KMS-11 (cell line): ENCODE results near the gene STAP2.

Source experiments
- H2AFZ ChIP-seq: fragments of 200-600 bp; sonication (generic); 2 replicates; pipeline ENCODE4 v1.6.1; 2016; ENCODE audit warnings: antibody characterized with exemption, mixed run types, low read depth
- H3K27ac ChIP-seq: fragments of 200-600 bp; sonication (generic); 2 replicates; pipeline ENCODE4 v1.6.1; 2016; ENCODE audit warnings: mild to moderate bottlenecking, mixed run types
- H3K27me3 ChIP-seq: fragments of 200-600 bp; sonication (generic); 2 replicates; pipeline ENCODE4 v1.6.1; 2017; ENCODE audit warnings: mild to moderate bottlenecking, low read depth, mixed run types, moderate library complexity; ENCODE audit not compliant: insufficient read depth
- H3K36me3 ChIP-seq: fragments of 200-600 bp; sonication (generic); 2 replicates; pipeline ENCODE4 v1.6.1; 2017; ENCODE audit warnings: mild to moderate bottlenecking, mixed run types; ENCODE audit not compliant: insufficient read depth
- H3K4me1 ChIP-seq: fragments of 200-600 bp; sonication (generic); 2 replicates; pipeline ENCODE4 v1.6.1; 2016; ENCODE audit warnings: mild to moderate bottlenecking, low read depth, mixed run types; ENCODE audit not compliant: poor library complexity, severe bottlenecking
- H3K4me2 ChIP-seq: fragments of 200-600 bp; sonication (generic); 2 replicates; pipeline ENCODE4 v1.7.0; 2016; ENCODE audit warnings: mild to moderate bottlenecking, mixed run types
- H3K4me3 ChIP-seq: fragments of 200-600 bp; sonication (generic); IDR thresholded peaks from 2 replicates; pipeline ENCODE4 v1.6.1; 2017; ENCODE audit warnings: low read depth, low read length, mixed read lengths; ENCODE audit not compliant: insufficient read depth
- H3K79me2 ChIP-seq: fragments of 200-600 bp; sonication (generic); 2 replicates; pipeline ENCODE4 v1.6.1; 2016; ENCODE audit warnings: low read depth, mixed run types; ENCODE audit not compliant: insufficient read depth
- H3K9ac ChIP-seq: fragments of 200-600 bp; sonication (generic); 2 replicates; pipeline ENCODE4 v1.6.1; 2016; ENCODE audit warnings: mild to moderate bottlenecking, mixed run types
- H4K20me1 ChIP-seq: fragments of 200-600 bp; sonication (generic); 2 replicates; pipeline ENCODE4 v1.6.1; 2016; ENCODE audit warnings: mild to moderate bottlenecking, mixed run types; ENCODE audit not compliant: insufficient read depth
- CTCF ChIP-seq: fragments of 200-600 bp; sonication (generic); conservative IDR thresholded peaks from 2 replicates; pipeline ENCODE4 v1.6.1; 2017; ENCODE audit warnings: low read depth, mild to moderate bottlenecking, antibody characterized with exemption, low read length, moderate library complexity, mixed read lengths

Gene STAP2

GRCh38 chr19:4376671-4376990 is 38.0 kb upstream of the STAP2 start:
- Histone ChIP-seq H3K9ac (no peak overlapping the region), H3K4me2 (no peak overlapping the region)

GRCh38 chr19:4376028-4376670 is 37.5 kb upstream of the STAP2 start:
- Histone ChIP-seq H3K79me2 (no peaks in the 10 kb centered on the region; the same call in 1 of the 2 replicates), H3K4me2 (no peak overlapping the region), H2AFZ (no peak overlapping the region), H3K36me3 (no peaks in the 10 kb centered on the region), H3K9ac (no peak overlapping the region), H4K20me1 (no peaks in the 10 kb centered on the region), H3K27me3 (no peaks in the 10 kb centered on the region), H3K27ac (no peak overlapping the region), H3K4me3 (no peak overlapping the region), H3K4me1 (peaks cover 12% of the 10 kb centered on the region)
- TF ChIP-seq CTCF = no peak

More at GRCh38 chr19:4376671-4376990, 38.0 kb upstream of the STAP2 start:
- Histone ChIP-seq H3K79me2 (no peaks in the 10 kb centered on the region; the same call in 1 of the 2 replicates), H3K27ac (no peak overlapping the region), H4K20me1 (no peaks in the 10 kb centered on the region), H3K4me3 (no peak overlapping the region), H3K4me1 (peaks cover 7% of the 10 kb centered on the region), H2AFZ (no peak overlapping the region), H3K36me3 (no peaks in the 10 kb centered on the region), H3K27me3 (no peaks in the 10 kb centered on the region)
- TF ChIP-seq CTCF = no peak

GRCh38 chr19:4375164-4376027 is 36.8 kb upstream of the STAP2 start:
- H3K27ac ChIP-seq = no peak overlapping the region
- H4K20me1 ChIP-seq = no peaks in the 10 kb centered on the region
- no peak overlapping the region for H3K9ac ChIP-seq
- H3K4me2 ChIP-seq = no peak overlapping the region
- peaks cover 5% of the 10 kb centered on the region; the same call in 1 of the 2 replicates for H3K79me2 ChIP-seq
- H3K27me3 ChIP-seq = no peaks in the 10 kb centered on the region
- peaks cover 19% of the 10 kb centered on the region for H3K4me1 ChIP-seq
- TF ChIP-seq CTCF = no peak
- H2AFZ ChIP-seq = no peak overlapping the region
- H3K36me3 ChIP-seq = no peaks in the 10 kb centered on the region
- no peak overlapping the region for H3K4me3 ChIP-seq

DNA sequence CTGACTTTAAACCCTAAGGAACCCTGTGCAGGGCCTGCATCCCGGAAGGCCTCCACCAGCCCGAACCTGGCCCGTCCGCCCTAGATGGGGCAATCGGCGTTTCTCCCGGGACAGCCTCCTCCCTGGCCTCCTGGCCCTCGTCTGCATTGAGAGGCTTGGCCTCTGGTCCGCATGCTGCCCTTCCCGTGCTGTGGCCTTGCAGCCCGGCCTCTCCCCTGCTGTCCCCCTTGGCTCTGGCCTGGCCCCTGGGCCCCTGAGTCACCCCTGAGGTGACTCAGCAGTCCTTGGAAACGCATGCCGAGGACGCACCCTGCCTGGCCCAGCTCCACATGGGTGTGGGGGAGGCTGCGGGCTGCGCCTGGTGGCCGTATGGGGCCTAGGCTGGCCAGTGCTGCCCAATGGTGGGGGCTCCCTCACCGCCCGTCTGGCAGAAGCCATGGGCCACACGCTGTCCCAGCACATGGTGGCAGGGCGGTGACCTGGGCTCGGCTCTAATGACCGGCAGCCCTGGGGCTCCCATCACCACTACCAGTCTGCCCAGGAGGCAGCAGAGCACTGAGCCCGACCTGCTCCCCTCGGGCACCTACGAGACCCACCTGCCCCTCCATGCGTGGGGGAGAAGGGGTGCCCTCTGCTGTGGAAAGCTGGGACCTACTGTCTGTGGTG is 36.0 kb upstream of the STAP2 start:
- Histone ChIP-seq H3K79me2 (peaks cover 8% of the 10 kb centered on the region; the same call in 1 of the 2 replicates), H3K4me1 (peaks cover 27% of the 10 kb centered on the region), H3K36me3 (no peaks in the 10 kb centered on the region), H3K27me3 (no peaks in the 10 kb centered on the region), H3K4me2 (no peak overlapping the region), H3K27ac (no peak overlapping the region), H3K9ac (no peak overlapping the region), H3K4me3 (no peak overlapping the region), H2AFZ (no peak overlapping the region), H4K20me1 (no peaks in the 10 kb centered on the region)
- no peak for TF ChIP-seq CTCF
